Erythroblast (primary cell): ENCODE data around the gene SLC7A14.

ENCODE experiments used
- GATA1 ChIP-seq: IDR thresholded peaks from 2 replicates; pipeline ENCODE4 v1.6.1; 2011; ENCODE audit warnings: low read depth, mild to moderate bottlenecking, control low read depth, low read length, moderate library complexity
- POLR2A ChIP-seq: IDR thresholded peaks from 2 replicates; pipeline ENCODE4 v1.6.1; 2011; ENCODE audit warnings: mild to moderate bottlenecking, low read length

- TF ChIP-seq POLR2A (no peak), GATA1 (no peak)
These were observed 77.0 kb downstream of the SLC7A14 start for GRCh38 chr3:170508839-170509238.
